OCI-LY7 (cell line): Measurements from ENCODE around the gene ARHGEF26. TPM values are rescaled to one million over a fixed set of nuclear protein-coding genes. Genes with fewer than 3 reads are reported as not detected.

Experiments used
- BruUV-seq: library from RNA; stranded (reverse); fragments of 400-500 nt; replicated peaks from 2 replicates; lab custom pipeline; 2021; lab: Mats Ljungman, UMichigan
- CTCF ChIA-PET: fragments of 300-600 bp; sonication (Branson Sonifier 250); formaldehyde crosslinking; loops from one replicate; lab custom pipeline; 2022; ENCODE audit warnings: antibody characterized with exemption; ENCODE audit not compliant: unreplicated experiment; lab: Charles Lee
- POLR2A ChIA-PET: fragments of 300-600 bp; sonication (Branson Sonifier 250); formaldehyde crosslinking; loops from one replicate; lab custom pipeline; 2022; ENCODE audit warnings: antibody characterized with exemption; lab: Charles Lee
- DNase-seq: peaks from one replicate; pipeline ENCODE4 v3.0.0-alpha.2; 2015; ENCODE audit warnings: low spot score
- H2AFZ ChIP-seq: fragments of 200-600 bp; sonication (generic), shearing (Covaris generic); 2 replicates; pipeline ENCODE4 v1.6.1; 2014; ENCODE audit warnings: mild to moderate bottlenecking, antibody characterized with exemption, low read length, moderate library complexity
- H3K27ac ChIP-seq: fragments of 200-600 bp; sonication (generic); 2 replicates; pipeline ENCODE4 v1.5.1; 2014; ENCODE audit warnings: mixed run types, low read depth, mild to moderate bottlenecking, moderate library complexity, low read length, inconsistent platforms; ENCODE audit not compliant: poor library complexity, severe bottlenecking
- H3K36me3 ChIP-seq: fragments of 200-600 bp; sonication (generic); 2 replicates; pipeline ENCODE4 v1.6.1; 2014; ENCODE audit warnings: mild to moderate bottlenecking, antibody characterized with exemption, low read length, moderate library complexity, mixed read lengths; ENCODE audit not compliant: insufficient read depth
- H3K4me1 ChIP-seq: fragments of 200-600 bp; sonication (generic); 2 replicates; pipeline ENCODE4 v1.5.1; 2014; ENCODE audit warnings: mild to moderate bottlenecking, low read length; ENCODE audit not compliant: insufficient read depth, poor library complexity, severe bottlenecking
- H3K4me2 ChIP-seq: fragments of 200-600 bp; sonication (generic); 2 replicates; pipeline ENCODE4 v1.6.1; 2014; ENCODE audit warnings: mild to moderate bottlenecking, low read length
- H3K4me3 ChIP-seq: fragments of 200-600 bp; sonication (generic); 2 replicates; pipeline ENCODE4 v1.5.1; 2014; ENCODE audit warnings: mild to moderate bottlenecking, low read depth, low read length; ENCODE audit not compliant: poor library complexity, severe bottlenecking
- H3K79me2 ChIP-seq: fragments of 200-600 bp; sonication (generic); 2 replicates; pipeline ENCODE4 v1.6.1; 2016; ENCODE audit warnings: low read depth, mild to moderate bottlenecking, low read length, moderate library complexity, mixed read lengths; ENCODE audit not compliant: insufficient read depth
- H3K9me2 ChIP-seq: fragments of 200-600 bp; sonication (generic); 2 replicates; pipeline ENCODE4 v1.6.1; 2016; ENCODE audit warnings: mild to moderate bottlenecking, low read length, mixed read lengths; ENCODE audit not compliant: insufficient read depth
- H3K9me3 ChIP-seq: fragments of 200-600 bp; sonication (generic); 2 replicates; pipeline ENCODE4 v1.6.1; 2014; ENCODE audit warnings: mild to moderate bottlenecking, mixed run types, low read length, mixed read lengths
- H4K20me1 ChIP-seq: fragments of 200-600 bp; sonication (generic); 2 replicates; pipeline ENCODE4 v1.6.1; 2014; ENCODE audit warnings: mild to moderate bottlenecking, antibody characterized with exemption, low read length, moderate library complexity, mixed read lengths; ENCODE audit not compliant: insufficient read depth
- CTCF ChIP-seq: fragments of 200-600 bp; sonication (generic); conservative IDR thresholded peaks from 2 replicates; pipeline ENCODE4 v1.5.1; 2014; ENCODE audit warnings: mild to moderate bottlenecking, antibody characterized with exemption, low read length, moderate library complexity, mixed read lengths
- EZH2phosphoT487 ChIP-seq: fragments of 200-600 bp; sonication (generic); IDR thresholded peaks from 2 replicates; pipeline ENCODE4 v1.6.1; 2018; ENCODE audit warnings: low read depth, borderline replicate concordance, mild to moderate bottlenecking, mixed run types, antibody characterized with exemption, low read length, moderate library complexity, mixed read lengths
- intact Hi-C: fragments of 100-400 bp; cut with micrococcal nuclease; formaldehyde crosslinking; loops from one replicate; pipeline ENCODE4 v1.10.0; 2022; ENCODE audit not compliant: unreplicated experiment
- total RNA-seq, 2 experiments: library from RNA; depleted of rRNA in 1 of 2; stranded (reverse); fragments of >200 nt in 1 of 2; shearing (Covaris generic) in 1 of 2; gene quantifications; 2 replicates each; pipeline ENCODE4 v1.2.3, GENCODE V29; 2014 to 2022

Gene ARHGEF26
- total RNA-seq, 2 experiments from 2014 or later = 0.11 to 0.35 TPM

- no peaks in the 10 kb centered on the region for H3K4me1 ChIP-seq
- no peak overlapping the region for H3K27ac ChIP-seq
- H4K20me1 ChIP-seq = no peaks in the 10 kb centered on the region
- H3K36me3 ChIP-seq = no peaks in the 10 kb centered on the region
- intact Hi-C loops = no loop called here
- no peak overlapping the region for H3K4me3 ChIP-seq
- H3K9me2 ChIP-seq = no peaks in the 10 kb centered on the region
- no peak overlapping the region for H2AFZ ChIP-seq
- BruUV-seq = no TSS peak
- no peak for DNase-seq
- CTCF ChIA-PET = no interaction called here
- no peaks in the 10 kb centered on the region for H3K79me2 ChIP-seq
- TF ChIP-seq EZH2phosphoT487 (no peak), CTCF (no peak)
- POLR2A ChIA-PET = no interaction called here
- no peak overlapping the region for H3K4me2 ChIP-seq
- no peaks in the 10 kb centered on the region for H3K9me3 ChIP-seq
Measured at GRCh38 chr3:154089421-154090420, 31.5 kb upstream of the ARHGEF26 start.

GRCh38 chr3:154094051-154094450, 27.1 kb upstream of the ARHGEF26 start:
- Histone ChIP-seq H2AFZ (no peak overlapping the region), H3K79me2 (no peaks in the 10 kb centered on the region), H3K4me1 (no peaks in the 10 kb centered on the region), H3K9me3 (no peaks in the 10 kb centered on the region), H3K27ac (no peak overlapping the region), H3K4me2 (no peak overlapping the region), H4K20me1 (no peaks in the 10 kb centered on the region), H3K9me2 (no peaks in the 10 kb centered on the region), H3K4me3 (no peak overlapping the region), H3K36me3 (no peaks in the 10 kb centered on the region)
- TF ChIP-seq EZH2phosphoT487 (no peak), CTCF (no peak)
- ChIA-PET POLR2A (no interaction called here), CTCF (no interaction called here)
- no peak for DNase-seq
- BruUV-seq = no TSS peak
- intact Hi-C loops = no loop called here
